Thoracic aorta (tissue), 2 donors: ENCODE measurements around the gene TP53TG5. TPM values are rescaled to one million over a fixed set of nuclear protein-coding genes. Genes with fewer than 3 reads are reported as not detected.

ENCODE experiments used
- ATAC-seq: fragments of 150-250 bp; one replicate; pipeline ENCODE4 v1.8.0; 2017; ENCODE audit warnings: low read depth; ENCODE audit not compliant: insufficient number of reproducible peaks, low FRiP score
- DNase-seq: peaks from one replicate; pipeline ENCODE4 v3.0.0-alpha.2; 2020; ENCODE audit warnings: low spot score
- H3K27ac ChIP-seq, 2 donors: fragments of 200-600 bp; sonication (generic); 1 replicate in 1 of 2; 2 replicates in 1 of 2; pipeline ENCODE4 v1.5.1; 2016; ENCODE audit warnings: mild to moderate bottlenecking in 2 of 2, moderate library complexity in 2 of 2
- H3K27me3 ChIP-seq: fragments of 200-600 bp; sonication (generic); replicated peaks from 2 replicates; pipeline ENCODE4 v1.6.0; 2016; ENCODE audit warnings: mild to moderate bottlenecking; ENCODE audit not compliant: insufficient read depth
- H3K36me3 ChIP-seq: fragments of 200-600 bp; sonication (generic); one replicate; pipeline ENCODE4 v1.5.1; 2016
- H3K4me1 ChIP-seq, 2 donors: fragments of 200-600 bp; sonication (generic); 1 replicate in 1 of 2; 2 replicates in 1 of 2; pipeline versions ENCODE4 v1.5.1 to v1.6.0; 2016; ENCODE audit warnings: low read depth in 2 of 2, mild to moderate bottlenecking in 1 of 2; ENCODE audit not compliant: control insufficient read depth in 1 of 2
- H3K4me3 ChIP-seq: fragments of 200-600 bp; sonication (generic); 2 replicates; pipeline ENCODE4 v1.5.1; 2016; ENCODE audit warnings: mild to moderate bottlenecking
- H3K9me3 ChIP-seq: fragments of 200-600 bp; sonication (generic); 2 replicates; pipeline ENCODE4 v1.5.1; 2016
- CTCF ChIP-seq: fragments of 200-600 bp; sonication (generic); IDR thresholded peaks from one replicate; pipeline ENCODE4 v1.5.1; 2019; ENCODE audit warnings: antibody characterized with exemption
- total RNA-seq, 2 donors: library from RNA; depleted of rRNA; stranded (reverse); fragments of >200 nt; gene quantifications; one replicate each; pipeline versions ENCODE4 v1.1.0 to v1.2.3, GENCODE V29; 2016

Gene TP53TG5
- total RNA-seq, 2 donors from 2014 or later: not detected

GRCh38 chr20:45372241-45372640, 5.9 kb downstream of the TP53TG5 start:
- no peak for DNase-seq
- Histone ChIP-seq H3K4me3 (peak overlapping the region; percentile 69), H3K4me1 (peaks cover 4 to 15% of the 10 kb centered on the region in 2 donors), H3K27me3 (no peaks in the 10 kb centered on the region), H3K36me3 (peaks cover 8% of the 10 kb centered on the region), H3K9me3 (no peaks in the 10 kb centered on the region), H3K27ac (peak overlapping the region; percentile 72 to 85)
- TF ChIP-seq CTCF: no peak
- ATAC-seq: no peak

GRCh38 chr20:45370571-45371160, 7.5 kb downstream of the TP53TG5 start:
- ATAC-seq (no peak), DNase-seq (no peak)
- Histone ChIP-seq H3K4me3 (no peak overlapping the region), H3K27me3 (no peaks in the 10 kb centered on the region), H3K27ac (no peak overlapping the region), H3K36me3 (peaks cover 18% of the 10 kb centered on the region), H3K4me1 (peaks cover 4 to 15% of the 10 kb centered on the region in 2 donors), H3K9me3 (no peaks in the 10 kb centered on the region)
- TF ChIP-seq CTCF: no peak

GRCh38 chr20:45368221-45368980, 9.7 kb downstream of the TP53TG5 start:
- TF ChIP-seq CTCF: no peak
- peaks cover 18% of the 10 kb centered on the region for H3K36me3 ChIP-seq
- no peak overlapping the region for H3K4me3 ChIP-seq
- H3K27me3 ChIP-seq: no peaks in the 10 kb centered on the region
- ATAC-seq (no peak), DNase-seq (no peak)
- H3K4me1 ChIP-seq: peaks cover 10 to 30% of the 10 kb centered on the region in 2 donors
- no peak overlapping the region for H3K27ac ChIP-seq
- H3K9me3 ChIP-seq: no peaks in the 10 kb centered on the region

- ATAC-seq (no peak), DNase-seq (no peak)
- H3K4me3 ChIP-seq: no peak overlapping the region
- H3K27ac ChIP-seq: no peak overlapping the region
- no peaks in the 10 kb centered on the region for H3K9me3 ChIP-seq
- H3K36me3 ChIP-seq: peaks cover 18% of the 10 kb centered on the region
- no peak for TF ChIP-seq CTCF
- peaks cover 5 to 23% of the 10 kb centered on the region in 2 donors for H3K4me1 ChIP-seq
- H3K27me3 ChIP-seq: no peaks in the 10 kb centered on the region
Observed at GRCh38 chr20:45367126-45367525, 11.0 kb downstream of the TP53TG5 start.

DNA sequence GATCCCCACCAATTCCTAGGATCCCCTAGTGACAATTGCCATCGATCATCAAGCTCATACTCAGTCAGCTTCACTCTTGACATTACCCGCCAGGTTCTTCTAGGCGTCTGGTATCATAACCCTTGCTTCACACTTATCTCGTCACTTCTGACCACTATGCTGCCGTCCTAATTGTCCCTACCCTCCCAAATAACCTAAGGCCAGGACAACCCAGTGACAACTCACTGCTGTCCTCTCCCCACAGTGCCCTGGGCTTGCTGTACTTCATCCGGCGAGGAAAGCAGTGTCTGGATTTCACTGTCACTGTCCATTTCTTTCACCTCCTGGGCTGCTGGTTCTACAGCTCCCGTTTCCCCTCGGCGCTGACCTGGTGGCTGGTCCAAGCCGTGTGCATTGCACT, 11.5 kb downstream of the TP53TG5 start:
- Histone ChIP-seq H3K27ac (no peak overlapping the region), H3K4me3 (no peak overlapping the region), H3K4me1 (peaks cover 5 to 20% of the 10 kb centered on the region in 2 donors), H3K27me3 (no peaks in the 10 kb centered on the region), H3K9me3 (no peaks in the 10 kb centered on the region), H3K36me3 (peaks cover 18% of the 10 kb centered on the region)
- no peak for DNase-seq
- TF ChIP-seq CTCF: no peak
- no peak for ATAC-seq
